Measurements from ENCODE around the gene VDAC1. TPM values are rescaled to one million over a fixed set of nuclear protein-coding genes. Genes with fewer than 3 reads are reported as not detected.

Gene VDAC1
- total RNA-seq, 3 donors from 2014 or later: 153 to 283 (median 246) TPM

DNA sequence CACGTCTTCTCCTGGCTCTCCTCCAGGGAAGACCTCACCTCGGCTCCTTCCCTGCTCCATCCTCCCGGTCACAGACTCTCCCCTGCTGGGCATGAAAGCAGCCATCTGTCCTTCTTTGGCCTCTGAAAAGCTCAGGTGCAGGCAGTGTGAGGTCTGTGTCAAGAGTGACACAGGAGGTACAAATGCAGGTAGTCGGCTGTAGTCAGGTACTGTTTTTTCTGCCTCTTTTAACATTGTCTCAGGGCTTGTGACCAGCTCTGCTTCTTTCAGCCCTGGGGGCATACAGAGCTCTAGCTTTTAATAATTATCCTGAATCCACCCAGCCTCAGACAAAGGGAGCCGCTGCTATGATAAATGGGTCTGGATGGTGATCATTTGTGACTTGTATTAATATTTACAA lies 82.8 kb downstream of the VDAC1 start:
- TF ChIP-seq, protein P1, sequence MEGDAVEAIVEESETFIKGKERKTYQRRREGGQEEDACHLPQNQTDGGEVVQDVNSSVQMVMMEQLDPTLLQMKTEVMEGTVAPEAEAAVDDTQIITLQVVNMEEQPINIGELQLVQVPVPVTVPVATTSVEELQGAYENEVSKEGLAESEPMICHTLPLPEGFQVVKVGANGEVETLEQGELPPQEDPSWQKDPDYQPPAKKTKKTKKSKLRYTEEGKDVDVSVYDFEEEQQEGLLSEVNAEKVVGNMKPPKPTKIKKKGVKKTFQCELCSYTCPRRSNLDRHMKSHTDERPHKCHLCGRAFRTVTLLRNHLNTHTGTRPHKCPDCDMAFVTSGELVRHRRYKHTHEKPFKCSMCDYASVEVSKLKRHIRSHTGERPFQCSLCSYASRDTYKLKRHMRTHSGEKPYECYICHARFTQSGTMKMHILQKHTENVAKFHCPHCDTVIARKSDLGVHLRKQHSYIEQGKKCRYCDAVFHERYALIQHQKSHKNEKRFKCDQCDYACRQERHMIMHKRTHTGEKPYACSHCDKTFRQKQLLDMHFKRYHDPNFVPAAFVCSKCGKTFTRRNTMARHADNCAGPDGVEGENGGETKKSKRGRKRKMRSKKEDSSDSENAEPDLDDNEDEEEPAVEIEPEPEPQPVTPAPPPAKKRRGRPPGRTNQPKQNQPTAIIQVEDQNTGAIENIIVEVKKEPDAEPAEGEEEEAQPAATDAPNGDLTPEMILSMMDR (IDR thresholded peaks at IDR 0.05): no peak
- no peak for ATAC-seq
- intact Hi-C loops (cut with DNase I, micrococcal nuclease): no loop called here

More for the DNA sequence above, 82.8 kb downstream of the VDAC1 start:
- Histone ChIP-seq H3K36me3 (ENCODE audit: low read depth) (no peaks in the 10 kb centered on the region), H3K4me3 (no peak overlapping the region), H3K9me3 (no peaks in the 10 kb centered on the region), H3K4me1 (ENCODE audit: low read depth) (no peaks in the 10 kb centered on the region)
- DNase-seq: no peak

Other genes starting within 250 kb of the VDAC1 start
- gene C5orf15, start 36.4 kb downstream of the VDAC1 start, total RNA-seq: 10 to 100 TPM; 24.5 to 38.3 (median 26.8) TPM
- gene TCF7, start 109.7 kb upstream of the VDAC1 start, total RNA-seq: 1 to 10 TPM; 1.9 to 6.8 (median 4.4) TPM
- gene SKP1, start 172.0 kb upstream of the VDAC1 start, total RNA-seq: 100 to 1,000 TPM; 241 to 316 (median 281) TPM
- 100 to 1,000 TPM in 2 of 3 donors, 10 to 100 TPM in 1; 93.9 to 120 (median 115) TPM for gene PPP2CA, start 221.1 kb upstream of the VDAC1 start, total RNA-seq